ENCODE data around the gene TNFRSF1B. TPM values are rescaled to one million over a fixed set of nuclear protein-coding genes. Genes with fewer than 3 reads are reported as not detected.

The TNFRSF1B gene
- polyA plus RNA-seq, 1 donor from 2014 or later: not detected

DNA sequence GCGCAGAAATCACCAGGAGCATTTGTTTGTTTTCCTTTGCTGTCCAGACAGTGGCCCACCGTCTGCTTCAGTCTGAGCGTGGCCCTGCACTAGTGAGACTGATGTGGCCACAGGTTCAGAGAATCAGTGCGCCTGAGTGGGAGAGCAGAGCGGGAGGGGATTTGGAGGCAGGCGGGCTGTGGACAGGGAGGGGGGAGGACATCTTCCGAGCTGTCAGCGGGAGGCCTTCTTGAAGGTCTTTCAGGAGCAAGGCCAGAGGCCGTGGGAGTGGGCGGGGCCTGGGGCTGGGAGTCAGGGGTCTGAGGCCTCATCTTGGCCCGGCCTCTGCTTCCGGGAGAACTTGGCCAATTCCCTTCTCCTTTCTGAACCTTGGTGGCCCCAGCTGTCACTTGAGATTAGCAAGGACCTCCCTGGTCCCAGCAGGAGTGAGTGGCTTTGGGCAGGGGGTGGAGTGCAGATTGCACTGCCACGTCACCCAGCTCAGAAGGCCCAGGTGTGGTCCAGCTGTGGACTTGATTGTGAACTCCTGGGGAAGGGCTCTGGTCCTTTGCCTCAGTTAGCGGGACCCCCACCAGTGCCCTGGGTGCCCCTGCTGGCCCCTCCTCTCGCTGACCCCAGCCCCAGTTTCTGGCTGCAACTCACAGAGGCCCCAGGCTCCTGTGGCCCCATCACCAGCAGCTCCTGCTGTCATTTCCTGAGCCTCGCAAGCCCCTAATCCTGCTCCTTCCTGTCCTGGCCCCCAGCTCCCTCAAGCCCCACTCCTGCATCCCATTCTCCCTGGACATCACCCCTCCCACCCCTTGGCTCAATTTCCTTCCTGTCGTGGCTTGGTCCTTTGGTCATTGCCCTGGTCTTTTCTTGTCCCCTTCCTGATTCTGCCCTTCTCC lies 8.4 kb downstream of the TNFRSF1B start:
- H3K27me3 ChIP-seq (ENCODE audit: insufficient read depth, low read depth, low read length): no peaks in the 10 kb centered on the region
- TF ChIP-seq TAF1 (IDR thresholded peaks at IDR 0.05; ENCODE audit: low read depth) (no peak), EP300 (conservative IDR thresholded peaks at IDR 0.05; ENCODE audit: poor library complexity, severe bottlenecking) (no peak), EZH2 (IDR thresholded peaks at IDR 0.05; ENCODE audit: borderline replicate concordance, insufficient read depth, low read length, poor library complexity, severe bottlenecking) (no peak), SMC3 (conservative IDR thresholded peaks at IDR 0.05; ENCODE audit: poor library complexity) (no peak), MXI1 (conservative IDR thresholded peaks at IDR 0.05; ENCODE audit: poor library complexity, severe bottlenecking) (no peak), RAD21 (conservative IDR thresholded peaks at IDR 0.05) (no peak), POLR2AphosphoS5 (IDR thresholded peaks at IDR 0.05) (no peak), CTCF (IDR thresholded peaks at IDR 0.05; ENCODE audit: poor library complexity, severe bottlenecking) (no peak), REST (IDR thresholded peaks at IDR 0.05; ENCODE audit: borderline replicate concordance) (no peak)
- no peaks in the 10 kb centered on the region for H3F3A ChIP-seq (ENCODE audit: insufficient read depth, low read length, poor library complexity, severe bottlenecking)
- no peak overlapping the region for H3K4me2 ChIP-seq (ENCODE audit: low read length)
- no peaks in the 10 kb centered on the region for H3K9me3 ChIP-seq (ENCODE audit: low read length)
- no peak overlapping the region for H3K4me3 ChIP-seq (ENCODE audit: low read length)
- no peak overlapping the region for H3K9ac ChIP-seq (ENCODE audit: low read length)
- no peak overlapping the region for H3K27ac ChIP-seq (ENCODE audit: low read length)
- no peak overlapping the region for H2AFZ ChIP-seq (ENCODE audit: low read depth, low read length)
- H4K20me1 ChIP-seq (ENCODE audit: insufficient read depth): no peaks in the 10 kb centered on the region
- H3K9me2 ChIP-seq (ENCODE audit: insufficient read depth, low read length): no peaks in the 10 kb centered on the region
- no peaks in the 10 kb centered on the region for H3K36me3 ChIP-seq (ENCODE audit: insufficient read depth, low read length)
- H3K79me2 ChIP-seq (replicated peaks; ENCODE audit: insufficient read depth, low read length): no peaks in the 10 kb centered on the region

DNA sequence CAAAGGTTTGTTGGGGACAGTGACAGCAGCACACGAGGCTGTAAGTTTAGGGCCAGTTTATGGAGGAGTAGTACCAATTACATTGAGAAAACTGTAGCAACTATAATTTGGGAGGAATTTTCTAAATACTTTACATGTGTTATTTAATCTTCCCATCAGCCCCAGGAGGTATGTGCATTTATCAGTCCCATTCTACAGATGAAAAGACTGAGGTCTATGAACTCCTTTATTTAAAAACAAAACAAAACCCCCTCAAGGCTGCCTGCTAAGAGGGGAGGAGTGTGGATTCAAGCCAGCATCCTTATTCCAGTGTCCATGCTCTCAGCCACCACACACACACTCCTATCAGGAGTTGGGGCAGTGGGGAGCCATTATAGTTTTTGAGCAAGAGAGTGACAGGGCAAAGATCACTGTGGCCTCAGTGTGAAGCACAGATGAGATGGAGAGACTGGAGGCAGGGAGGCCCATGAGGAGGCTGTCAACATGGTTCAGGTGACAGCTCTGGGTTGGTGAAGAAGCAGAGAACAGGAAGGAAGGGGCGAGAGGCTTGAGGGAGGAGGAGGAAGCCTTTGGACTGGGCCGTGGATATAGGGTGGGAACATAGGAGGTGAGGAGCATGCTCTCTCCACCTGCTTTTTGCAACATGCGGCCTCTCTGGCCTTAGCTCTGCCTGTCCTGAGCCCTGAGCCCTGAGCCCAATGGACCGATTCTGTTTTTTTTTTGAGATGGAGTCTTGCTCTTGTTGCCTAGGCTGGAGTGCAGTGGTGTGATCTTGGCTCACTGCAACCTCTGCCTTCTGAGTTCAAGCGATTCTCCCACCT lies 9.7 kb downstream of the TNFRSF1B start:
- no peak overlapping the region for H3K4me2 ChIP-seq (ENCODE audit: low read length)
- H3F3A ChIP-seq (ENCODE audit: insufficient read depth, low read length, poor library complexity, severe bottlenecking): no peaks in the 10 kb centered on the region
- H3K9me2 ChIP-seq (ENCODE audit: insufficient read depth, low read length): no peaks in the 10 kb centered on the region
- H4K20me1 ChIP-seq (ENCODE audit: insufficient read depth): no peaks in the 10 kb centered on the region
- no peaks in the 10 kb centered on the region for H3K36me3 ChIP-seq (ENCODE audit: insufficient read depth, low read length)
- no peaks in the 10 kb centered on the region for H3K9me3 ChIP-seq (ENCODE audit: low read length)
- no peak overlapping the region for H3K9ac ChIP-seq (ENCODE audit: low read length)
- H3K27me3 ChIP-seq (ENCODE audit: insufficient read depth, low read depth, low read length): no peaks in the 10 kb centered on the region
- no peaks in the 10 kb centered on the region for H3K79me2 ChIP-seq (replicated peaks; ENCODE audit: insufficient read depth, low read length)
- H3K4me3 ChIP-seq (ENCODE audit: low read length): no peak overlapping the region
- no peak for TF ChIP-seq REST (IDR thresholded peaks at IDR 0.05; ENCODE audit: borderline replicate concordance)
- H3K27ac ChIP-seq (ENCODE audit: low read length): no peak overlapping the region
- no peak overlapping the region for H2AFZ ChIP-seq (ENCODE audit: low read depth, low read length)

Measured in neural cell (in vitro differentiated cells).